ENCODE data around the gene AMER2. TPM values are rescaled to one million over a fixed set of nuclear protein-coding genes. Genes with fewer than 3 reads are reported as not detected.

AMER2 gene, protein sequence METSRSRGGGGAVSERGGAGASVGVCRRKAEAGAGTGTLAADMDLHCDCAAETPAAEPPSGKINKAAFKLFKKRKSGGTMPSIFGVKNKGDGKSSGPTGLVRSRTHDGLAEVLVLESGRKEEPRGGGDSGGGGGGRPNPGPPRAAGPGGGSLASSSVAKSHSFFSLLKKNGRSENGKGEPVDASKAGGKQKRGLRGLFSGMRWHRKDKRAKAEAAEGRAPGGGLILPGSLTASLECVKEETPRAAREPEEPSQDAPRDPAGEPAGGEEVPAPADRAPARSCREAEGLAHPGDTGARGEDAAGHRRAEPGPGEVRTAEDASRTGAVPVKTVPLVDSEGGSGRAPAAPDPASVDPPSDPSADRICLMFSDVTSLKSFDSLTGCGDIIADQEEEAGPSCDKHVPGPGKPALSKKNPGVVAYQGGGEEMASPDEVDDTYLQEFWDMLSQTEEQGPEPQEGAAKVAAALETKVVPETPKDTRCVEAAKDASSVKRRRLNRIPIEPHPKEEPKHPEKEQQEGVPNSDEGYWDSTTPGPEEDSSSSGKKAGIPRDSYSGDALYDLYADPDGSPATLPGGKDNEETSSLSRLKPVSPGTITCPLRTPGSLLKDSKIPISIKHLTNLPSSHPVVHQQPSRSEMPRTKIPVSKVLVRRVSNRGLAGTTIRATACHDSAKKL
- not detected for total RNA-seq

DNA sequence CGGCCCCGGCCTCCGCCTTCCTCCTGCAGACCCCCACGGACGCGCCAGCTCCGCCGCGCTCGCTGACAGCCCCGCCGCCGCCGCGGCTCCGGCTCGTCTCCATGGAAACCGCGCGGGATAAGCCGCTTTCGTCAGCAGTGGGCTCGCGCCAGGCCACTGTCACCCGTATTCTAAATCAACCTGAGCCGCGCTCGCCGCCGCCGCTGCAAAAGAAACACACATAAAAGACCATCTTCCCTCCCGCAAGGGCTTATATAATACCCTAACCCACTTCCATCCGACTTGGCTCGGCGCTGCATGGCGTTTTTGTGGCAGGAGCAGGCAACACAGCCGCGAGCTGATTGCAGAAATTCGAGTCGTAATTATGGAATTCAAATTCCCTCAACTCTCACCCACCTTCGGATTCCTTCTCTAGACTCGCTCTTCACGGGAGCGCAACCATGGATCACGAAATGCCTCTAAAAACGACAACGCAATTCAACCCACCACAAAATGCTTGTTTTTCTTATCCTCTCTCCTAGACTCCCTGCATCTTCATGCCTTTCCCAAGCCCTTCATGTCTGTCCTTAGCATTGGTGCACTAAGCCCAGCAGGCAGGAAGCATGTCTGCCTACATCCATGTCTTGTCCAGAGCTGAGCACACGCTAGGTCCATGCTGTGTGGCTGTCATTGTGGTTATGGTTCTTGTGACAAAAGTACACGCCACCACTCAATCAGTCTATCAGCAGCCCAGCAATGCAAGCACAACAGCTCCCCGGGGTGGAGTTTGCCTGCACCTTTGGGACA lies at the start of gene AMER2:
TSS of gene AMER2 (minus strand) at position 772 of the 786 bp plus-strand sequence. CDS start at position 103, 669 bp downstream.
- H3K4me1 Mint-ChIP-seq = peaks cover 13% of the 10 kb centered on the region
- no peak within 1 kb of the TSS for H3K27ac Mint-ChIP-seq
- ATAC-seq (no peak), DNase-seq (peak; percentile 34)
- intact Hi-C loops (cut with DNase I, micrococcal nuclease) = no loop called here
- peak within 1 kb of the TSS; percentile 12 for H3K4me3 Mint-ChIP-seq
- no peaks in the 10 kb centered on the region for H3K36me3 Mint-ChIP-seq (ENCODE audit: low read depth)
- peaks cover 62% of the 10 kb centered on the region for H3K27me3 Mint-ChIP-seq
- POLR2A ChIA-PET = no interaction called here
- CTCF ChIA-PET = no interaction called here
- no peaks in the 10 kb centered on the region for H3K9me3 Mint-ChIP-seq (ENCODE audit: low read depth)

DNA sequence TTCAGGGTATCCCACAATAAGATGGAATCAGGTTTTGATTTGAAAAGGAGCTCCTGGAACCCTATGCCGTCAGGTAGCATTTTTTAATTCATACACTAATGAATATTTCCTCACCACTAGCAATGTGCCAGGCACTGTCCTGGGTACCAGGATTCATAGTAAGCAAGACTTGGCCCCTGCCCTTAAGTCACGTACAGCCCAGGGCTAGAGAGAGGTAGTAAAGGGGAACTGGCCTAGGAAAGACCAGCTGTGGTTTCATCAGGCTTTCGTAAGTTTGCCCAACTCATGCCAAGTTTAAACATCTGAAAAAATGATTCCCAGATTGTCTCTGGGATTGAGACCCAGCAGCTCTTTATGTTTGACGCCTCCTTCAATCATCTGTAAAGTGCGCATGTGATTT lies 45.9 kb upstream of the AMER2 start:
- CTCF ChIA-PET = interaction anchor here (0.6 kb wide), 2 partner anchors 21 to 164 kb away, joined by 3 read pairs; no protein-coding TSS in a partner anchor
- no peaks in the 10 kb centered on the region for H3K36me3 Mint-ChIP-seq (ENCODE audit: low read depth)

DNA sequence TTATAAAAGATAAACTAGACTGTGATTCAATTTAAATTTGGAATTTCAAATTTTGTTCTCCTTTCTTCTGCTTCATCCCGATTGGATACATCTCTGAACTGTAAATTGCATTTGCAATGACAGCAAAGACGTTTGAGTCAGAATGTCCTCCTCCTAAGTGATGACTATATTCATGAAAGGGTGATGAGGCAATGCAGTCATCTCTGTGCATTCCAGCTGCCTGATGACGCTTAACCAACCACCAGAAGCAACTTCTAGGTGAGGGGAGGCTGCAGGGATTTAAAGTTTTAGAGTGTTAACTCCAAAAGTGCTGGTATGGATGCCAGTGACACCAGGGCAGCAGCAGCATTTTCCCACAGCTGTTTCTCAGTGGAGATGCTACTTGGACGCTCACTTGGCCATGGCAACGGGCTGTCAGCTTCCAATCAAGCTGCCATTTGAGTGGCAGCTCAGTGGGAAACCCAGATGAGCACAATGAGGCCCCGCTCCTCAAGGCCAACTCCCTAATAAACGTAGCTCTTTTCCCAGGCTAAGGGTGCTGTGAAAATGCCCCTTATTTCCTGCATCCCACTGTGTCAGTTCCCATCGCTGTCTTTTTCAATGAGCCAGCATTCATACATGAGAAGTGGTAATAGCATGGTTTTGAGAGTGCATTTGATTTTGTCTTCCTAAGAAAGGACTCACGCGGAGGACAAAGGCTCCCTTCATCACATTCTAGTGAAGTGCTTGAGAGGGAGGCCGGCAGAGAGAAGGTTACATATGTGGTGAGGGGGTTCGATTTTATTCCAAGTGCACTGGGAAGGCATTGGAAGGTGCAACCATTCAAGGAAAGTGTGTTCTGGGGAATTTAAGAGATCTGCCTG lies 45.2 kb upstream of the AMER2 start:
- CTCF ChIA-PET = interaction anchor here (0.6 kb wide), 2 partner anchors 22 to 163 kb away, joined by 3 read pairs; no protein-coding TSS in a partner anchor
- no peak overlapping the region for H3K4me3 Mint-ChIP-seq
- no peaks in the 10 kb centered on the region for H3K4me1 Mint-ChIP-seq
- POLR2A ChIA-PET = no interaction called here
- ATAC-seq = peak; percentile 44
- H3K27ac Mint-ChIP-seq = no peak overlapping the region
- no peaks in the 10 kb centered on the region for H3K27me3 Mint-ChIP-seq
- DNase-seq = peak; percentile 11
- H3K9me3 Mint-ChIP-seq (ENCODE audit: low read depth) = no peaks in the 10 kb centered on the region
- H3K36me3 Mint-ChIP-seq (ENCODE audit: low read depth) = no peaks in the 10 kb centered on the region
- intact Hi-C loops (cut with DNase I, micrococcal nuclease) = no loop called here

More for the DNA sequence above, 45.9 kb upstream of the AMER2 start:
- Mint-ChIP-seq H3K27me3 (peaks cover 2% of the 10 kb centered on the region), H3K4me3 (no peak overlapping the region), H3K9me3 (ENCODE audit: low read depth) (no peaks in the 10 kb centered on the region), H3K4me1 (no peaks in the 10 kb centered on the region), H3K27ac (no peak overlapping the region)
- ATAC-seq = no peak
- no peak for DNase-seq
- POLR2A ChIA-PET = no interaction called here
- intact Hi-C loops (cut with DNase I, micrococcal nuclease) = no loop called here

DNA sequence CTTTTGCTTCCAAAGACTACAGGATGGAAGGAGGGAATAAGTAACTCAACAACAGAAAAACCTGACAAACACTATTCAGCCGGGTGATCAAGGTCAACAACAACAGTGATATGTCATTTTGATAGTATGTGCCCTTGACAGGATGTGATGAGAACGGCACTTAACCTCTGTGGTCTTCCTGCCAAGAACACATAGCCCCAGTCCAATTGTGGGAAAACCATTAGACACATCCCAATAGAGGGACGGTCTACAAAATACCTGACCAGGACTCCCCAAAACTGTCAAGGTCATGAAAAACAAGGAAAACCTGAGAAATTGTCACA lies 43.1 kb upstream of the AMER2 start:
- Mint-ChIP-seq H3K27ac (no peak overlapping the region), H3K4me3 (no peak overlapping the region), H3K27me3 (no peaks in the 10 kb centered on the region), H3K36me3 (ENCODE audit: low read depth) (no peaks in the 10 kb centered on the region), H3K4me1 (no peaks in the 10 kb centered on the region), H3K9me3 (ENCODE audit: low read depth) (no peaks in the 10 kb centered on the region)
- ATAC-seq (no peak), DNase-seq (no peak)
- CTCF ChIA-PET = no interaction called here
- POLR2A ChIA-PET = no interaction called here
- intact Hi-C loops (cut with DNase I, micrococcal nuclease) = no loop called here

DNA sequence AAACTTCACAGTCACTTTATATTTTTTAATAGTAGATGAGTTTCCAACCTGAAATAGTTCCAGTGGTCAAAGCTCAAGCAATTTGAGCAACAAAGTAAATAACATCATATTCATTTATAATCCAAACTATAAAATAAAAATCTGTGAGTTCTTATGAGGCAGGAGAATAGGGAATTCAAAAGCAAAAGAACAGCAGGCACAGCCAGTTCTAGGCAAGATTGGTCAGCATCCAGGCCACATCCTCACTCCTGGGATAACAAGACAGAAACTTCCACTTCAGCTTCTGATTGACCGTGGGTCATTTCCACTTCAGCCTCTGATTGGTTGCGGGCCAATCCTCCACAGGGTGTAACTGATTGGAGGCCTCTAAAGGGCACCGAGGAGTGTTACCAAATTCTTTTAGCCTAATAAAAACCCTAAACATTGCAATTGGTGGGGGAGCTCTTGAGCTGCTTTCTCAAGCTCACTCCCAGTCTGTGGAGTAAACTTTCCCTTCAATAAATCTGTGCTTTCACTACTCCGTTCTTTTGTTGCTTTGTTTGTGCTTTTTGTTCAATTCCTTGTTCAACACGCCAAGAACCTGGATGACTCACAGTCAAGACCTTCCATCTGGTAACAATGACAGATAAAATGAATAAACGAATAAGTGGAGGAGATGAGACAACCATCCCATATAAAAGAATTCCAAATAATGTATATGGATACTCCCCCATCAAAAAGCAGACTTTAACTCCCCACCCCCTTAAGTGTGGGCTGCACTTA lies 42.6 kb upstream of the AMER2 start:
- ATAC-seq = no peak
- H3K36me3 Mint-ChIP-seq (ENCODE audit: low read depth) = no peaks in the 10 kb centered on the region
- H3K4me3 Mint-ChIP-seq = no peak overlapping the region
- no peak for DNase-seq
- intact Hi-C loops (cut with DNase I, micrococcal nuclease) = no loop called here
- no peaks in the 10 kb centered on the region for H3K4me1 Mint-ChIP-seq
- ChIA-PET POLR2A (no interaction called here), CTCF (interaction anchor here (1.0 kb wide), 1 partner anchor 26 kb away, joined by 3 read pairs; no protein-coding TSS in a partner anchor)
- no peak overlapping the region for H3K27ac Mint-ChIP-seq
- no peaks in the 10 kb centered on the region for H3K27me3 Mint-ChIP-seq
- no peaks in the 10 kb centered on the region for H3K9me3 Mint-ChIP-seq (ENCODE audit: low read depth)

DNA sequence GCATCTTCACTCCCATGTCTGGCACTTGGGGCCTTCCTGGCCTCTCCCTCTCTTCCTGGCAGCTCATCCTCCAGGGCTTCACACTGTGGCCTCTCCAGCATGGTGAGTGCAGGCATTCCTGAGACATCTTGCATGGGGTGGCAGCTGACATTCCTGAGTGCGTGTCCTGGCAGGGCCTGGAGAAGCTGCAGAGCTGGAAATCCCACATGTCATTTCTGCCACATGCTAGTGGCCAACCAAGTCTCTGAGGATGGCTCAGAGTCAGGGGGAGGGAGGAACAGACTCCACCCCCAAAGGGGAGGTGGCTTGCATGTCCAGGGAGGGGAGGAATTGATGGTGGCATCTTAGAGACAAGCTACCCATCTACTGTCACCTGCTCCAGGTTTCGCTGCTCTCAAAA lies 41.6 kb upstream of the AMER2 start:
- H3K4me1 Mint-ChIP-seq = no peaks in the 10 kb centered on the region
- DNase-seq (no peak), ATAC-seq (no peak)
- intact Hi-C loops (cut with DNase I, micrococcal nuclease) = no loop called here
- no peak overlapping the region for H3K27ac Mint-ChIP-seq
- H3K36me3 Mint-ChIP-seq (ENCODE audit: low read depth) = no peaks in the 10 kb centered on the region
- H3K9me3 Mint-ChIP-seq (ENCODE audit: low read depth) = no peaks in the 10 kb centered on the region
- POLR2A ChIA-PET = no interaction called here
- CTCF ChIA-PET = interaction anchor here (0.8 to 1.0 kb wide), 2 partner anchors 27 to 1703 kb away, joined by 3 read pairs; no protein-coding TSS in a partner anchor
- no peaks in the 10 kb centered on the region for H3K27me3 Mint-ChIP-seq
- H3K4me3 Mint-ChIP-seq = no peak overlapping the region

DNA sequence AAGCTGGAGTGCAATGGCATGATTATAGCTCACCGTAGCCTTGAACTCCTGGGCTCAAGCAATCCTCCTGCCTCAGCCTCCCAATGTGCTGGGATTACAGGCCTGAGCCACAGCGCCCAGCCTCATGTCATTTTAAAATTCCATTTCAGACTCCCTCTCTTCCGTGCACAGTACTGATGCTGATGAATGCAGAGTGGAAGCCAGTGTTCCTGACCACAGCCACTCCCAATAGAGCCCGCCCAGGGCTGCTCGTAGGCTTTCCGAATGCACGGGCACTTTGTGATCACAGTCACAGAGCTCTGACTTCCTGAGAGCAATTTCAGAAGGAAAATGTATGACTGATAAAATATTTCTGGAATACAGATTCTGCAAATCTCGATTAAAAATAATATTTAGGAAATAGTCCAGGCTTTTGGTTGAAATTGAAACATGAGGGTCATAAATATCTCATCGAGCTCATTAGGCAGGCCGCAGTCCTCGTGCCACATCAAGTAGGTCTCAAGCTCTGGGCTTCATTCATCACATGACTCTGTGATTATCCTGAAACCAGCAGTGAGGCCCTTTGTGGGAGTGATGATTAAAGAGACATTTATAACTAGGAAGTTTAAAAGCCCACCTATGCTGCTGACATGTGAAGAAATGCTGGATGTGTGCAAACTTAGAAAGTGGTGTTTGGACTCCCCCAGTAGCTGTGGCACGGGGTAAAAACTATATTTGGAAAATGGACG lies 38.9 kb upstream of the AMER2 start:
- no peaks in the 10 kb centered on the region for H3K36me3 Mint-ChIP-seq (ENCODE audit: low read depth)
- intact Hi-C loops (cut with DNase I, micrococcal nuclease) = no loop called here
- peaks cover 2% of the 10 kb centered on the region for H3K27me3 Mint-ChIP-seq
- no peaks in the 10 kb centered on the region for H3K9me3 Mint-ChIP-seq (ENCODE audit: low read depth)
- H3K27ac Mint-ChIP-seq = no peak overlapping the region
- no peak overlapping the region for H3K4me3 Mint-ChIP-seq
- ATAC-seq = no peak
- CTCF ChIA-PET = interaction anchor here (0.6 kb wide), 1 partner anchor 19 kb away, joined by 3 read pairs; no protein-coding TSS in a partner anchor
- DNase-seq = no peak
- POLR2A ChIA-PET = no interaction called here
- H3K4me1 Mint-ChIP-seq = no peaks in the 10 kb centered on the region

DNA sequence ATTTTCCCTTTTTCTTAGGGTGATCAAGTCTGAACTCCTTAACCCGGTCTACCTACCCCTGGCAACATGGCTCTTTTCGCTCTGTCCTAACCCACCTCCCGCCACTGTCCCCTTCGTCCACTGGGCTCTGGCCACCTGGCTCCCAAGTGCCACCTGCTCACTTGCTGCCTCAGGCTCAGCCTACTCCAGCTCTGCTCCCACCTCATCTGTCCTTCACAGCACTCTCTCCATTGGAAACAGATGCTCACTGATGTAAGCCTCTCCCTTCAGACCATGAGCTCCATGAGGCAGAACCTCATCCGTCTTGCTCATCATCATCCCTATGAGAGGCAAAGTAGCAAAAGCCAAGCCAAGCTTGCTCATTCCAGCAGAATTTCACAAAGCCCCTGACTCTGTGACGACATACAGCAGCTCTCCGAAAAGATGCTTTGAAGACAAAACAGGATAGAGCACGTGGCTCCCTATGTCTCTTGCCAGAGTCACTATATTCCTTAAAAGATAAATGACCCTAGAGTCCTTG lies 35.3 kb upstream of the AMER2 start:
- DNase-seq (no peak), ATAC-seq (no peak)
- Mint-ChIP-seq H3K27ac (no peak overlapping the region), H3K27me3 (peaks cover 6% of the 10 kb centered on the region), H3K4me3 (no peak overlapping the region), H3K4me1 (no peaks in the 10 kb centered on the region), H3K36me3 (ENCODE audit: low read depth) (no peaks in the 10 kb centered on the region), H3K9me3 (ENCODE audit: low read depth) (no peaks in the 10 kb centered on the region)
- ChIA-PET CTCF (interaction anchor here (0.9 kb wide), 1 partner anchor 30 kb away, joined by 3 read pairs; no protein-coding TSS in a partner anchor), POLR2A (interaction anchor here (0.6 to 0.7 kb wide), 2 partner anchors 51 to 587 kb away, joined by 3 read pairs; no protein-coding TSS in a partner anchor)
- intact Hi-C loops (cut with DNase I, micrococcal nuclease) = no loop called here

DNA sequence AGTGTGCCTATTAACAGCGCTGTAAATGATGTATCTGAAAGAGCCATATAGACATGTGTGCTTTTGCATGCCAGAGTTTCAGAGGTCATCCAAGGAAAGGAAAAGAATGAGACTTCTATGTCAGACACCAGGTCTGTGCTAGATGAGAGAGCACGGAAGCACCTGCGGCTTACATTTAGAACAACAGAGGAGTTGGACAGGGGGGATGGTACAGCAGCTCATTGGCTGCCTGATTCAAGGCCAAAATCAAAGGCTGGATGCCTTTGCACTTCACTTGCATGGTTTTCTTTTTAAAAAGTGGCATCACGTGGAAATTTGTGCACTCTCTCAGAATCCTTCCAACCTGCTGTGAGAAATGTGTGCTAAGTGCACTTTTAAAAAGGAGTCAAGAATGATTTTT lies 32.8 kb upstream of the AMER2 start:
- ChIA-PET CTCF (no interaction called here), POLR2A (interaction anchor here (0.7 kb wide), 1 partner anchor 220 kb away, joined by 4 read pairs; no protein-coding TSS in a partner anchor)
- Mint-ChIP-seq H3K27ac (no peak overlapping the region), H3K27me3 (peaks cover 7% of the 10 kb centered on the region), H3K4me1 (no peaks in the 10 kb centered on the region), H3K9me3 (ENCODE audit: low read depth) (no peaks in the 10 kb centered on the region), H3K36me3 (ENCODE audit: low read depth) (no peaks in the 10 kb centered on the region), H3K4me3 (no peak overlapping the region)
- DNase-seq (no peak), ATAC-seq (no peak)
- intact Hi-C loops (cut with DNase I, micrococcal nuclease) = no loop called here
